Measurements from ENCODE around the gene FLNA.
"Not testable (repeated sequence)": the region's sequence is repeated elsewhere in the genome, so short reads cannot be mapped to it uniquely, and the experiment has no call there.

The FLNA gene

GRCh38 chrX:154351183-154352011, 23.0 kb downstream of the FLNA start:
- DNase-seq (ENCODE audit: low read depth, low spot score): no peak
- Histone ChIP-seq H3K4me3 (ENCODE audit: low read length) (no peak overlapping the region), H3K27ac (ENCODE audit: low read length) (no peak overlapping the region), H3K9me3 (ENCODE audit: control insufficient read depth, insufficient read depth, low read length) (no peaks in the 10 kb centered on the region), H3K36me3 (ENCODE audit: control insufficient read depth, insufficient read depth, low read length) (peaks cover 75% of the 10 kb centered on the region), H3K27me3 (ENCODE audit: control insufficient read depth, insufficient read depth, low read length) (no peaks in the 10 kb centered on the region), H3K4me1 (ENCODE audit: control insufficient read depth, insufficient read depth, low read length) (no peaks in the 10 kb centered on the region)
- WGBS (ENCODE audit: insufficient coverage, insufficient read length): no CpG with 5 or more reads among the region's 30 CpGs

- Histone ChIP-seq H3K27me3 (ENCODE audit: control insufficient read depth, insufficient read depth, low read length) (no peaks in the 10 kb centered on the region), H3K36me3 (ENCODE audit: control insufficient read depth, insufficient read depth, low read length) (peaks cover 67% of the 10 kb centered on the region), H3K9me3 (ENCODE audit: control insufficient read depth, insufficient read depth, low read length) (no peaks in the 10 kb centered on the region), H3K27ac (ENCODE audit: low read length) (no peak overlapping the region), H3K4me1 (ENCODE audit: control insufficient read depth, insufficient read depth, low read length) (no peaks in the 10 kb centered on the region), H3K4me3 (ENCODE audit: low read length) (no peak overlapping the region)
- DNase-seq (ENCODE audit: low read depth, low spot score): no peak
- WGBS (ENCODE audit: insufficient coverage, insufficient read length): no CpG with 5 or more reads among the region's 19 CpGs
These were observed 23.8 kb downstream of the FLNA start for GRCh38 chrX:154350429-154351182.

- no peak for DNase-seq (ENCODE audit: low read depth, low spot score)
- no peaks in the 10 kb centered on the region for H3K27me3 ChIP-seq (ENCODE audit: control insufficient read depth, insufficient read depth, low read length)
- peaks cover 61% of the 10 kb centered on the region for H3K36me3 ChIP-seq (ENCODE audit: control insufficient read depth, insufficient read depth, low read length)
- H3K9me3 ChIP-seq (ENCODE audit: control insufficient read depth, insufficient read depth, low read length): no peaks in the 10 kb centered on the region
- H3K4me1 ChIP-seq (ENCODE audit: control insufficient read depth, insufficient read depth, low read length): no peaks in the 10 kb centered on the region
- H3K27ac ChIP-seq (ENCODE audit: low read length): no peak overlapping the region
- H3K4me3 ChIP-seq (ENCODE audit: low read length): no peak overlapping the region
- no CpG with 5 or more reads among the region's 15 CpGs for WGBS (ENCODE audit: insufficient coverage, insufficient read length)
These were observed 24.5 kb downstream of the FLNA start for GRCh38 chrX:154349979-154350378.

GRCh38 chrX:154349359-154349935, 25.0 kb downstream of the FLNA start:
- peaks cover 56% of the 10 kb centered on the region for H3K36me3 ChIP-seq (ENCODE audit: control insufficient read depth, insufficient read depth, low read length)
- WGBS (ENCODE audit: insufficient coverage, insufficient read length): no CpG with 5 or more reads among the region's 19 CpGs
- H3K4me1 ChIP-seq (ENCODE audit: control insufficient read depth, insufficient read depth, low read length): no peaks in the 10 kb centered on the region
- no peaks in the 10 kb centered on the region for H3K9me3 ChIP-seq (ENCODE audit: control insufficient read depth, insufficient read depth, low read length)
- no peak overlapping the region for H3K27ac ChIP-seq (ENCODE audit: low read length)
- DNase-seq (ENCODE audit: low read depth, low spot score): no peak
- H3K4me3 ChIP-seq (ENCODE audit: low read length): no peak overlapping the region
- no peaks in the 10 kb centered on the region for H3K27me3 ChIP-seq (ENCODE audit: control insufficient read depth, insufficient read depth, low read length)

- H3K4me3 ChIP-seq (ENCODE audit: low read length): no peak overlapping the region
- WGBS (ENCODE audit: insufficient coverage, insufficient read length): no CpG with 5 or more reads among the region's 24 CpGs
- no peaks in the 10 kb centered on the region for H3K27me3 ChIP-seq (ENCODE audit: control insufficient read depth, insufficient read depth, low read length)
- H3K36me3 ChIP-seq (ENCODE audit: control insufficient read depth, insufficient read depth, low read length): peaks cover 49% of the 10 kb centered on the region
- DNase-seq (ENCODE audit: low read depth, low spot score): no peak
- no peak overlapping the region for H3K27ac ChIP-seq (ENCODE audit: low read length)
- H3K9me3 ChIP-seq (ENCODE audit: control insufficient read depth, insufficient read depth, low read length): no peaks in the 10 kb centered on the region
- H3K4me1 ChIP-seq (ENCODE audit: control insufficient read depth, insufficient read depth, low read length): no peaks in the 10 kb centered on the region
These were observed 25.6 kb downstream of the FLNA start for GRCh38 chrX:154348646-154349358.

GRCh38 chrX:154348114-154348531, 26.3 kb downstream of the FLNA start:
- no peaks in the 10 kb centered on the region for H3K4me1 ChIP-seq (ENCODE audit: control insufficient read depth, insufficient read depth, low read length)
- peaks cover 43% of the 10 kb centered on the region for H3K36me3 ChIP-seq (ENCODE audit: control insufficient read depth, insufficient read depth, low read length)
- H3K9me3 ChIP-seq (ENCODE audit: control insufficient read depth, insufficient read depth, low read length): no peaks in the 10 kb centered on the region
- no peak overlapping the region for H3K27ac ChIP-seq (ENCODE audit: low read length)
- no peaks in the 10 kb centered on the region for H3K27me3 ChIP-seq (ENCODE audit: control insufficient read depth, insufficient read depth, low read length)
- no peak overlapping the region for H3K4me3 ChIP-seq (ENCODE audit: low read length)
- no peak for DNase-seq (ENCODE audit: low read depth, low spot score)
- no CpG with 5 or more reads among the region's 7 CpGs for WGBS (ENCODE audit: insufficient coverage, insufficient read length)

- not testable (repeated sequence) for H3K9me3 ChIP-seq (ENCODE audit: control insufficient read depth, insufficient read depth, low read length); H3K4me1 ChIP-seq (ENCODE audit: control insufficient read depth, insufficient read depth, low read length); H3K27ac ChIP-seq (ENCODE audit: low read length); H3K27me3 ChIP-seq (ENCODE audit: control insufficient read depth, insufficient read depth, low read length); H3K36me3 ChIP-seq (ENCODE audit: control insufficient read depth, insufficient read depth, low read length); H3K4me3 ChIP-seq (ENCODE audit: low read length); DNase-seq (ENCODE audit: low read depth, low spot score)
- no CpG with 5 or more reads among the region's 20 CpGs for WGBS (ENCODE audit: insufficient coverage, insufficient read length)
These were observed 30.8 kb downstream of the FLNA start for GRCh38 chrX:154343620-154344019.

- H3K27me3 ChIP-seq (ENCODE audit: control insufficient read depth, insufficient read depth, low read length); H3K9me3 ChIP-seq (ENCODE audit: control insufficient read depth, insufficient read depth, low read length); H3K36me3 ChIP-seq (ENCODE audit: control insufficient read depth, insufficient read depth, low read length); H3K27ac ChIP-seq (ENCODE audit: low read length); H3K4me3 ChIP-seq (ENCODE audit: low read length); H3K4me1 ChIP-seq (ENCODE audit: control insufficient read depth, insufficient read depth, low read length); DNase-seq (ENCODE audit: low read depth, low spot score): not testable (repeated sequence)
- WGBS (ENCODE audit: insufficient coverage, insufficient read length): no CpG with 5 or more reads among the region's 16 CpGs
These were observed 31.4 kb downstream of the FLNA start for GRCh38 chrX:154343063-154343462.

- H3K27me3 ChIP-seq (ENCODE audit: control insufficient read depth, insufficient read depth, low read length); H3K4me1 ChIP-seq (ENCODE audit: control insufficient read depth, insufficient read depth, low read length); H3K27ac ChIP-seq (ENCODE audit: low read length); H3K9me3 ChIP-seq (ENCODE audit: control insufficient read depth, insufficient read depth, low read length); H3K36me3 ChIP-seq (ENCODE audit: control insufficient read depth, insufficient read depth, low read length); H3K4me3 ChIP-seq (ENCODE audit: low read length); DNase-seq (ENCODE audit: low read depth, low spot score): not testable (repeated sequence)
- no CpG with 5 or more reads among the region's 115 CpGs for WGBS (ENCODE audit: insufficient coverage, insufficient read length)
These were observed 32.8 kb downstream of the FLNA start for GRCh38 chrX:154341399-154342298.
